Activated T-cell treated with anti-CD3 and anti-CD28 coated beads for 1 hour (primary cell): ENCODE results near the gene EPHB3.
"Not testable (repeated sequence)": the region's sequence is repeated elsewhere in the genome, so short reads cannot be mapped to it uniquely, and the experiment has no call there.

ENCODE experiments used
- DNase-seq: peaks from one replicate; pipeline ENCODE4 v3.0.0-alpha.2; 2020; ENCODE audit warnings: low read depth

EPHB3 gene

DNA sequence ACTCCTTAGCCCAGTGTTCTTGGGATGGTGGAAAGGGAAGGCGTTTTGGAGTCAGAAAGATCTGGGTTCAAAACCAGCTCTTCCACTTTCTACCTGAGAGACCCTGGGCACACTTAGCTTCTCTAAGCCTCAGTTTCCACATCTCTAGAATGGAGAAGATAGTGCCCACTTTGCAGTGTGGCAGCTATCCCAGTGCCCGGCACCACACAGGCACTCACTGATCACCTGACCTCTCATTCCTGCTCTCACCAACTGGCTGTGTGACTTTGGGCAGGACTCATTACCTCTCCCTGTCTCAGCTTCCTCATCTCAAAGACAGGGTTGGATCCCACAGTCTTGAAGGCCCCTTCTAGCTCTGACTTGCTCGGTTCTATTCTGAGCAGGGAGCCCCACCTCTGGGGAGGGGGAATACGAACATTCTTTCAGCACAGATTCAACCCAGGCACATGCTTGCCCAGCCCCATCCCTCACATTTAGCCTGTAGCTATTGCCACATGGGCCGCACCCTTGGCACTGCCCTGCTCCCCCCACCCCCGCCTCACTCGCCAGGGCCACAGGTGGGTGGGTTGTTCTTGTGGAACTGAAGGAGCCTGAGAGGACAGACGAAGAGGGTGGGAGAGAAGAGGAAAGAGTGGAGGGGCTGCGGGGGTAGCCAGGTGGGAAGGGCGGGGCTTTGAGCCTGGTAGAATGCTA, 39.2 kb downstream of the EPHB3 start:
- no peak for DNase-seq

DNA sequence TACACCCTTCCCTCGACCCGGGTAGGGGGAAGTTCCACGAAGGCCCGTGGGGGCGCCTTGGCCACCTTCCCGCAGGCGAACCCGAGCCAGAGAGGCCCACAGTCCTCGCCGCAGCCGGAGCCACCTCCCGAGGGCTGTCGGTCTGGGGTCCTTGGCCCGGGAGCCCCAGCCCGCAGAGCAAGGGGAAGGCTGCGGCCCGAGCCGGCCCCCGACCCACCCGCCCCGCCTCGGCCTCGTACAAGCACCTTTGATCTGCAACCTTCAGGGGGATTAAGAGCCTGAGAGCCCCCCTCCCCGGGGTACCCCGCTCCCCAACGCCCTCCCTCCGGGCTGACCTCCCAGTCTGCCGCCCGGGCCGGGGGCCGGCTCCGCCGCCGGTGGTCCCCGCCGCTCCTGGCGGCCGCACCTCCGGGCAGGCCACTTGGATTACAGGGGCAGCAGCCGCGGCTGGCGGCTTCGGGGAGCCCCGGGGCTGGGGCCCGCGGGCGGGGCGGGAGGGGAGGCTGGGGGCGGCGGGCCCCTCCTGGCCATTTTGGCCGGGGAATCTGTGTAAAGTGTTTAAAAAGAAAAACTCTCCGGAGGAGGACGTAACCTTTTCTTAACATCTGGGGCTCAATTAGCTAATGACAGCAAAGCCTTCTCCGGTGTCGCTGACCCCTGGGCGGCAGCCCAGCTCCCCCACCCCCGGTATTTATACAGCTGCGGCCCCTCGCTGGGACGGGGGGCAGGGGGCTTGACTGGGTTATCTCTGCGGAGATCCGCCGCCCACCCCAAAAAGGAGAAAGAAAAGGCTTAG, 40.2 kb downstream of the EPHB3 start:
- no peak for DNase-seq

DNA sequence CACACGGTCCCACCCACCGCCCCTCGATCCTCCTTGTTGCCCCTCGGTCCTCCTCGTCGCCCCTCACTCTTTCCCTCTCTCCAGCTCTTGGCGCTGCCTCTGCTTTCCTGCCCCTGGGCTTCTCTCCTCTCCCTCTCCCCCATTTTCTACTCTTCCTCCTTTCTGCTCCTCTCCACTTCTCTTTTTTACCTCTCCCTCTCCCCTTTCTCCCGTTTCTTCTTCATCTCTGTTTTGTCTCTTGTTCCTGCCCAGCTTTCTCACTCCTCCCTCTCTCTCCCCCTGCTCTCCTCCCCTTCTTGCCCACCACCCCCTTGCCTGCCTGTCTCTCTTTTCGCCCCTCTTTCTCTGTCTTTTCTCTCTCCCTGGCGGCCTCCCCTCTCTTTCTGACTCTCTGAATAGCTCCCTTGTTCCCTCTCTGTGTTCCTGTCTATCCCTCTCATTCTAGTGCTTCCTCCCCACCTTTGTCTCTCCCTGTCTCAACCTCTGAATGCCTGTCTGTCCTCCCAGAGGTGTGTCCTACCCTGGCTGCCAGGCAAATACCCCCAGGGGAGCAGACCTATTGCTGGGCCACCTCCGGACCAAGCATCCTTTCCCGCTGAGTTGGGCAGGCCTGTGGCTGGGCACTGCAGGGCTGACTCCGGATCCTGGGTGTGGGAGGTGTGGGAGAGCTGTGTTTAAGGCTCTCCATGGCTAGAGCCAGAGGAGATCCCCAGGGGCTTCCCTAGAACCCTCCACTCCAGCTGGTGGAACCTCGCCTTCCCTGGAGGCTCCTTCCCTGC, 41.0 kb downstream of the EPHB3 start:
- DNase-seq = no peak

DNA sequence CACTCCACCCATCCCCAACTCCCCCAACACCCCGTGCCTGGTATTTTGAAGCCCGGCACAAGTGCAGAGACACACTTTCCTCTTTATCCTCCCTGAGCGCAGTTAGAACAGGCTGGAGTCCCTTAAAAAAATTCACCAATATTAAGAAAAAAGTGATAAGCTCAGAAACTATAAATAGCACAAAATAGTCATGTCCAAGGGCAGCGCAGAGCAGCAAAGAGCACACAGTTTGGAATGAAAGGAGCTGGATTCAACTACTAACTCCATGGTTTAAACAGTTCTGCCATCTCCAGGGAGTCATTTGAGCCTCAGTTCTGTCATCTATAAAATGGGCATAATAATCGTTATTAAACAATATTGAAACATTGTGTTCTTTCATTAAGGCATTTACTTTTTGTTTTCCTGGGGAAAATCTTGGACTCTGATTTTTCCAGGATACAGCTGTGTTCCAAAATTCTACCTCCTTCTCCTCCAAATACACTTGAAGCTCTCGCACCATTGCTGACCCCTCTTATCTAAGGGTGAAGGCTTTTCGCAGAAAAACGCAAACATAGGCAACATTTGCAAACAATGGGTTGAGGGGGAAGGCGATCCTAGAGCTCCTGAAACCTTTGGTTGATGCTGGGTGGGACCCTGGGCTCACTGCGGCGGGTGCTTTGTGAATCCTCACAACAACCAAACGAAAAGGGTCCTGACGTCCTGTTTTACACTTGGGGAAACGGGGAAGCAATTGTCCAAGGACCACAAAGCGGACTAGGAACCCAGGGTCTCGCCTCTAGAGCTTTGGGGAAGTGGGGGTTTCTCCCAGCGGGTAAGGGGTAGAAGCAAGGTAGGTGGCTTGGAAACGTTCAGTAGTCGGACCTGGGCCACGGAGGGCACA, 41.8 kb downstream of the EPHB3 start:
- DNase-seq = no peak

DNA sequence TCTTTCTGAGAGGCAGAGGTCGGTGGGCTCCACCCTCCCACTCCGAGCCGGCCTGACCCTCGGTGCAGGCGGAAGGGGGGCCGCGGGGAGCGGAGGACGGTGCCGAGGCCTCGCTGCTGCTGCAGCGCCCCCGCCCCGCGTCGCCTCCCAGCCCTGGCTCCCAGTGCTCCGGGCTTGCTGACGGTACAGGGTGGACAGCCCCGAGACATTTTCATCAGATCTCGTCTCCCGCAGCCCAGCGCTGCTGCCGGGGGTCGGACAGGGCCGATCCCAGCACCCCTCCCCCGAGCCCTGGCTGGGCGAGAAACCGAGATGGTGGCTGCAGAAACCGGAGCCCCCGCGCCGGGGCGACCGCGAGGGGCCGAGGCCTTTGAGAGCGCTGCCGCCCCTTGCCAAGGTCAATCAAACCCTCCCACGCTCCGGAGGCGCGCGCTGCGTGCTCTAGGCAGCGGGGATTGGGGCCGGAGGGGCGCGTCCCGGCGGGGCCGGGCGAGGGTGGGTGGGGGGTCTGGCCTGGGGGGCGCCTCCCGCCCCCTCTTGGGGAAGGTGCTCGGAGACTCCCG, 42.5 kb downstream of the EPHB3 start:
- DNase-seq = no peak

DNA sequence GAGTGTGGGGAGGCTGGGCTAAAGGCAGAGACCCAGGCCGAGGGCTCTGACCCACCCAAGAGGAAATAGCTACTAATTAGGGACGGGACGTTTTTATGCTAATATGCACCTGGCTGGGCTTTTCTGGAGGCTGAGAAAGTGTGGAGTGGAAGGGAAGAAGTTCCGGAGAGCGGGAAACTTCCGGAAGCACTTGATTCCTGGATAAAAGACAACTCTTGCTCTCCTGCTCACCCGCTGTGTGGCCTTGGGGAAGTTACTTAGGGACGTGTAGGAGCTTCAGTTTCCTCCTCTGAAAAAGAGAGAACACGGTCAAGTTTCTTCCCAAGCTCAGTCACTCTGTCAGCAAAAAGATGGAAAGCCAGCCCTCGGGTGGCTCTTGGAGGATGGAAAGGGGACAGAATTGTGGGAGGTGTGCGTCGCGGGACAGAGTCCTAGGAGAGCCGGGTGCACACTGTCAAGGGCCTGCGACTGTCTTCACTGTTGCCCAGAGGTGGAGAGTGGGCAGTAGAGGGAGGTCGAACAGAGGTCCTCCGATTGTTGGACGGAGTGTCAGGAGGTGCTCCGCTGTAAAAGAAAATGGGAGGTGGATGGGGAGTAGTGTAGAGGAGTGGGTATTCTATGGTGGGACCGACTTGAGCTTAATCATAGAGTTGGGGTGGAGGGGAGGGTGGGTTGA, 43.2 kb downstream of the EPHB3 start:
- no peak for DNase-seq

DNA sequence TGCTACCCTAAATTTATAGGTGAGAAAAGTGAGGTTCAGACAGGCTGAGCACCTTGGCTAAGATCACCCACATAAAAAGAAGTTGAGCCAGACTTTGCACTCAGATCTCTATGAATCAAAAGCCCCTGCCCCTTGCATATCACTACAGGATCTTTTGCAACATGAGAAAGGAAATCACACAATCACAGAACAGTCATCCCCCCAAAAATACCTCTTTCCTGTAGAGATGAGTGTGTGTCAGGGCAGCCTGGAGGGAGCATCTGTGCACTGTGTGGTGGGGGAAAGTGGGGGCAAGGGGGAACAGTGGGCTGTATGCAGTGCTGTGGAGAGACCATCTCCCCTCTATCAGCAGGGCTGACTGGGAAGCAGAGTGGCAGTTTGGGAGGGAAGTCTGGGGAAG, 46.6 kb downstream of the EPHB3 start:
- DNase-seq = no peak

DNA sequence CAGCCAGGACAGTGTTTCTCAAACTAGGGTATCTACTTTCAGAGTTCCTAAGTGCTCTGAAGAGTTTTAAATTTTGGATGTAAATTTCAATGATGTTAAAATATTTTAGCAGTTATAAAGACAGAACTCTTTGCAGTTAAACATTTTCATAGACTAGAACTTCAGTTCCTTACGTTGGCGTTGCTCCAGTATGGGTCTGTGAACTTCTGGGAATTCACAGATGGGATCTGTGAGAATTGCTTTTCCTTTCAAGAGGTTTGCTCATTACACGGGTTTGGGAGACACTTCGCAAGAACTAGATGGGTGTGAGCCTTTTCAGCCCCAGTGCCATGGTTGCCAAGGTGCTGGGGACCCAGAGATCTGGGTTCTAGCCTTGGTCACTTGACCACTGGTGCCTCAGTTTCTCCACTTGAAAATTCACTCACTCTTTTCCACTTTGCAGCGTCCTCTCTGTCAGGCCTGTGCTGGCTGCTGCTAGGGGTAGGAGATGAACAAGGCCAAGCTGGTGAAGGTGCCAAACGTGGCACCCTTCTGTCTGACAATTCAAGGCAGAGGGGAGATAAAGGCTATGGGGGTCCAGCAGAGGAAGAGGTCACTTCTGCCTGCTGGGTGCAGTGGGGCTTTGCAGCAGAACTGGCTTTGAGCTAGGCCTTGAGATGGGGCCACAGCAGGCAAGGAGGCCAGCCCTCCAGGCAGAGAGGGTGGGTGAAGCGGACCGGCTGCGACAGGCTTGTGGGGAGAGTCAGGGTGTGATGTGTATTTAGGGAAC, 48.1 kb downstream of the EPHB3 start:
- no peak for DNase-seq

DNA sequence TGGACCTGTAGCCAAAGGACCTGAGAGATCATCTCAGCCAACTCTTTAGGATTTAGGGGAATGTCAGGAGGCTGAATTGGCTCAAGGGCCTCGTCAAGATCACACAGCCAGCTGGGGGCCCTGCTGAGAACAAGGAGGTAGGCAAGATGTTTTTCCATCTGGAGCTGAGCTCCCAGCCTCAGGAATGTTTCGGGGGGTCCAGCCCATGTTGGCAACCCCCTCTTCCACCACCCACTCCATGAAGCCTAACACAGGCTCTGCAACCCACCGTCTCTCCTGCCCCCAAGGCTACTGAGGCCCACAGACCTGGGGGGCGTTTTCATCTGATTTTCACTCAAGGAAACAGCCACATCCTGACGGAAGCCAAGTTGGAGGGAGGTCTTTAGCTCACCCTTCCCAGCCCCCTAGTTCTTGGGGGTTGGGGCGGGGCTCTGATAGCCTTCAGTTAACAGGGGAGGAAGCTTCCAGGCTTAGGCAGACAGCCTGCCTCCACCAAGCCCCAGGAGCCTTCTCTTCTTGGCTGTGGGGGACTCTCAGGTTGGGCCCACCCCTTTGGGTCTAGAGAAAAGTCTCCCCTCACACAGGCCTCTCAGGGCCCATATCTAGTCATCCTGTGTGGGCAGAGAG, 48.8 kb downstream of the EPHB3 start:
- DNase-seq = no peak

DNA sequence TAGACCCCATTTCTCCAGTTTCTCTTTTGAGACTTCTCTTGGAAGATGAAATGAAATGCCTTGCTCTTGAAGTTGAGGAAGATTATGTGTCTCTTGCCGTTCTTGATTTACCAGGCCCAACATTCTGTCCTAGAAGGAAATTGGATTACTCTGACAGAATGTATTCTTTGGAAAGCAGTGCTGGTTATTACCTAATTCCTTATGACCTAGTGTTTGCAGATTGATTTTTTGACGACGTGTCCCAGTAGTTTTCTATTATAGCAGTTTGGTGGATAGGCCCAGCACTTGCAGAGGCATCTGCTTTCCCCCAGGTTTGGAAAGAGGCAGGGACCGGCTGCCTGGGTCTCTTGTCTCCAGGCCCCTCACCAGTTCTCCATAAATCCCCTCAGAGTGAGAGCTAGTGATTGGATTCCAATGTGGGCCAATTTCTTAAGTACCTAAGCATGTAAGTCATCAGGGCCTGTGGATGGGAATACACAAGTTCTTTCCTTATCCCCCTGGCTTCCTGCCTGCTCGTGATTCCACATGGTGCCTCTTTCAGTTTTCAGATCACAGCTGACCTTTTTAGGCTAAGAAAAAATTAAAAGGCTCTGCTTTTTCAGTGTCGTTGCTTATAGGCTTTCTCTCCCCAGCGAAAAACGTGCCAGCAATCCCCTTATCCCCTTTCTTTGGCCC, 50.2 kb downstream of the EPHB3 start:
- DNase-seq = no peak

DNA sequence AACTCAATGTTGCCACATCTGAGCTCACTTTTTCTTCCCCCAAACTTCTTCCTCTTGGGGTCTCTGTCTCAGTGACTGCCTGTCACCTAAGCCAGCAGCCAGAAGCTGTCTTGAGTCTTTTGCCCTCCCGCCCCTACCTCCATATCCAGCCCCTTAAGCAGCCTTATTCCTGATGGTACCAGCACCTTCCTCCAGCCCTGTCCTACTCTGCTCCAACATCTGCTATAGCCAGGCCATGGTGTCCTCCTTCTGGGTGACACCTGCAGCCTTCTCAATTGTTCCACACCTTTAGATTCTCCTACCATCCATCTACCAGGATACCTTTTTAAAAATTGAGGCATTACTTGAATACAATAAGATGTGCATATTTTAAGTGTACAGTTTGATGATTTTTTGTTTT, 53.8 kb downstream of the EPHB3 start:
- DNase-seq = no peak

DNA sequence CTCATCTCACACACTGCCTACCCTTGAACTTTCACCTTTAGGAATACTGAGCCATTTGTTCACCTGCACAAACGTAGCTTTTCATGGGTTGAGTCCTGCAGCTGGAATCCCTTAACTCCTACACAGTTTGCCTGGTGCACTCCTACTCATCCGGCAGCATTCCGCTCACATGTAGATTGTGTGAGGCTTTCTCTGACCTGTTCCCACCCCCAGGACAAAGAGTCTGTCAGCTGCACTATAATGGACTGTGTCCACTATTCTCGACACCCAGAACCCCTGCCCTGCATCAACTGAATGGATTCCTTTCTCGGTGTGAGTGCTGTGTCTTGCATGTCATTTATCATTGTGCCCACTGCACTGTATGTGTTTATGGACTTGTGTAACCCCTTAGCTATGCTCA, 54.9 kb downstream of the EPHB3 start:
- DNase-seq = no peak

DNA sequence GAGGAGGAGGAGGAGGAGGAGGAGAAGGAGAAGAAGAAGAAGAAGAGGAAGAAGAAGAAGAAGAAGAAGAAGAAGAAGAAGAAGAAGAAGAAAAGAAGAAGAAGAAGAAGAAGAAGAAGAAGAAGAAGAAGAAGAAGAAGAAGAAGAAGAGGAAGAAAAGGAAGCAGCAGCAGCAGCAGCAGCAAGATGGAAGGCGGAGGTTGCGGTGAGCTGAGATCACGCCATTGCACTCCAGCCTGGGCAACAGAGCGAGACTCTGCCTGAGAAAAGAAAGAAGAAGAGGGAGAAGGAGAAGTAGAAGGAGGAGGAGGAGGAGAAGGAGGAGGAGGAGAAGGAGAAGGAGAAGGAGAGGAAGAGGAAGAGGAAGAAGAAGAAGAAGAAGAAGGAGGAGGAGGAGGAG, 55.7 kb downstream of the EPHB3 start:
- DNase-seq = not testable (repeated sequence)

DNA sequence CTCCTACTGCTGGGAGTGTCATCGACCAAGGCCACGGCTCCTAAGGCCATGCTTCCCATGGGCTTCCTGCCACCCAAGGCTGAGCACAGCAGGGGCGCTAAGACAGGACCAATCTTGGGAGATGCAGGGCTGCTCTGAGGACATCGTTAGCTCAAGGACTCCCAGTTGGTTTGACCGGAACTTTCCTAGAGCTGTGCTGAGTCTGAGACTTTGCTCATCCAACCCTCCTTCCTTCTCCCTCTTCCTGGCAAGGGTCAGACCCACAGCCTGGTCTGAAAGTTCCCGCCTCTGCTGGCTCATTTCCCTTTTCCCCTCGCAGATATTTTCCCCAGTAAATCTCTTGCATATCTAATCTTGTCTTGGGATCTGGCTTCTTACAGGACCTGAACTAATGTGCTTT, 57.2 kb downstream of the EPHB3 start:
- no peak for DNase-seq

DNA sequence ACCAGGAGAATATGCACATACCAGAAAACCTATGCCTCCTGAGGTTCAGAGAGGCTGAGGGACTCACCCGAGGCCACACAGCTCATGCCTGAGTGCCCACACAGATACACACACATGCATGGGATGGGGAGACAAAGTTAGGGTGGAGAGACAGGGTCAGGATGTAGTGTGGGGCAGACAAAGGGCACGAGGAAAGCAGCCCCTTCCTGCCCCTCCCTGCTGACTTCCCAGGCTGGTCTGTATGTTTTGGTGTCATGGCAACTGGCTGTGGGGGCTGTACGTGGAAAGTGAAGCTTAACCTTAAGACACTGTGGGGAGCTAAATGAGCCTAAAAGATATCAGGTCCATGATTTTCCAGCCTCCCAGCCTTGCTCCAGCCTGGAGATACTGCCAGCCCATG, 57.8 kb downstream of the EPHB3 start:
- DNase-seq = peak; percentile 11

DNA sequence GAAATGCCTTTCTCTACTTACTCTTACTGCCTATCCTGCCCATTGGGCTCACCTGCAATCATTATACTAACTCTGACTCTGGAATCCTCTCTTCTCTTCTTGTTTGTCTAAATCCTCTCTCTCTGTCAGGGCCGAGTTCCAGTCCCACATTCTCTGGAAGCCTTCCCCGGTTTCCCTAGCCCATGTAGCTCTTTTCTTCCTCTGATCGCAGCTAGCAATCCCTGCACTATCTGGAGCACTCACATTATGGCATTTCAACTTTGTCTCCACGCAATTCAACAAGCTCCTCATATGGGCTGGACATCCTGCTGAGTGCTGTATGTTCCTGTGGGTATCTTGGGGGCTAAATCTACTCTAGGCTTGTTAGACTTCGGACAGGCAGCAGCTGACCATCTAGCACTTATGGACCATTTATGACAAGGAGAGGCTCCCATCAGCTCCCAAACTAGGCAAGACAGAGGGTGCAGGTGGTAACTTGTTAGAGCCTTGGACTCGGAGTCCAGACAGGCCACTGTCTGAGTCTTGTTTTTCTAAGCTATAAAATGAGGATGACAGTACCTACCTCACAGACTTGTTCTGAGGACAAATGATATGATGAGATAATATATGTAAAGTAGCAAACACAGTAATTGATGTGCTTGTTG, 58.3 kb downstream of the EPHB3 start:
- no peak for DNase-seq

DNA sequence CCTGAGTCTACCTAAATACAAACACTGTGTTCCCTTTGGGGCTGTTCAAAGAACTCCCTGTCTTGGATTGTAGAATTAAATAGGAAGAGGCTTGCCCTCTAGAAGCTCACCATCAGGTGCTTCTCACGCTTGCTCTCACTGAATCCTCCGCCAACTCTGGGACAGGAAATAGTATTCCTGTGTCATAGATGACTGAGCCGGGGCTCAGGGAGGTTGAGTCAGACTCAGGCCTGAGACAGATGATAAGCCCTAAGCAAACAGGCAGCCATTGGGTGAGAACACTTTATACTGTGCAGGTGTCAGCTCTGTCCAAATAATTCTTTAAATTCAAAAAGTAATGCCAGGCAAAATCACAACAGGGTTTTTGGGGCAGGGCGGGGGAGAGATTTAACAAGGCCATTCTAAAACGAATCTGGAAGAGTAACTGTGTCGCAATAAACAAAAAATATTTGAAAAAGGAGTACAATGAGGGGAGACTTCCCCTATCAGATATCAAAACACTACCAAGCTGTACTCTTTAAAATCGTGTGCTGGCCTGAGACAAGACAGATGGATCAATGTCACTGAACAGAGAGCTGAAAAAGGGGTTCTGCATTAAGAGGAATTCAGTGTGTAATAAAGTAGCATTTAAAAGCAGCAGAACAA, 59.0 kb downstream of the EPHB3 start:
- no peak for DNase-seq

DNA sequence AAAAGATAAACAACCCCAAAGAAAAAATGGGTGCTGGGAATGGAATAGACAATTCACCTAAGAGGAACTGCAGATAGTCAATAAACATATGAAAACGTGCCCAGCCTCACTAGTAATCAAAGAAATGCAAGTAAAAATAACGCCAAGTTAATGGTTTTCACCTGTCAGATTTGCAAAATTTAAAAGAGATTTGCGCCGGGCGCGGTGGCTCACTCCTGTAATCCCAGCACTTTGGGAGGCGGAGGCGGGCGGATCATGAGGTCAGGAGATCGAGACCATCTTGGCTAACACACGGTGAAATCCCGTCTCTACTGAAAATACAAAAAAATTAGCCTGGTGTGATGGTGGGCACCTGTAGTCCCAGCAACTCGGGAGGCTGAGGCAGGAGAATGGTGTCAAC, 60.6 kb downstream of the EPHB3 start:
- not testable (repeated sequence) for DNase-seq
